Esophagus squamous epithelium (tissue), 4 donors: ENCODE results near the gene KREMEN1.

Source experiments
- POLR2A ChIP-seq, 4 donors: fragments of 450-650 bp; IDR thresholded peaks; one replicate each; pipeline ENCODE4 v1.6.1; 2017; ENCODE audit warnings: antibody characterized with exemption in 4 of 4, mild to moderate bottlenecking in 4 of 4, moderate library complexity in 3 of 4
- TF ChIP-seq, protein P1 (sequence below), 6 experiments: fragments of 450-650 bp in 4 of 6; fragments of 200-600 bp in 2 of 6; sonication (generic) in 2 of 6; IDR thresholded peaks; one replicate each; pipeline ENCODE4 v1.5.1; 2016 to 2019; ENCODE audit warnings: antibody characterized with exemption in 6 of 6, mild to moderate bottlenecking in 4 of 6, moderate library complexity in 4 of 6

DNA sequence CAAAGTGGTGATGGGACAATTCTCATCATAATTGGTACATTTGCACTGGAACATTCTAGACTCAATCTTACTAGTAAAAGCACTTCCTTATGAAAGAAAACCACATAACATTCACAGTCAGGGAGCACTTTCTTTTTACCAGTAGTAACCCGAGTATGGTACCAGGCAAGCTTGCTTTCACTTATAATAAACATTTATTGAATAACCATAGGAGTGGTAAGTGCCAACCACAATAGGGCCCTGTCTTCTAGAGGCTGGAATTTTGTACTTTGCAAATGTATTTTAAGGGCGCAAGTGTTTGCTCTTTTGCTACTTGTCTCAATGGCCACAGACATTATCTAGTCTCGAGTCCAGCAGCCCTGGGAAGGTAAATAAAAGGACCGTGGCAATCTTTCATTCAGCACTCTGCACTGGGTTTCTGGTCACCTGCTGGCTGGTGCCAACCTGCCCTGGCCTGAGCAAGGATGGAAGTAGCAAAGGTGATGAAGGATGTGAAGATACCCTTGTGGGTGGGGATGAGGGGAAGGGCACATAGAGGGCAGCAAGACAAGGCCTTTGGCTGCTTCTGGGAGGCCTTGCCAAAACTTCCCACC, 35.4 kb upstream of the KREMEN1 start:
- TF ChIP-seq, protein P1, sequence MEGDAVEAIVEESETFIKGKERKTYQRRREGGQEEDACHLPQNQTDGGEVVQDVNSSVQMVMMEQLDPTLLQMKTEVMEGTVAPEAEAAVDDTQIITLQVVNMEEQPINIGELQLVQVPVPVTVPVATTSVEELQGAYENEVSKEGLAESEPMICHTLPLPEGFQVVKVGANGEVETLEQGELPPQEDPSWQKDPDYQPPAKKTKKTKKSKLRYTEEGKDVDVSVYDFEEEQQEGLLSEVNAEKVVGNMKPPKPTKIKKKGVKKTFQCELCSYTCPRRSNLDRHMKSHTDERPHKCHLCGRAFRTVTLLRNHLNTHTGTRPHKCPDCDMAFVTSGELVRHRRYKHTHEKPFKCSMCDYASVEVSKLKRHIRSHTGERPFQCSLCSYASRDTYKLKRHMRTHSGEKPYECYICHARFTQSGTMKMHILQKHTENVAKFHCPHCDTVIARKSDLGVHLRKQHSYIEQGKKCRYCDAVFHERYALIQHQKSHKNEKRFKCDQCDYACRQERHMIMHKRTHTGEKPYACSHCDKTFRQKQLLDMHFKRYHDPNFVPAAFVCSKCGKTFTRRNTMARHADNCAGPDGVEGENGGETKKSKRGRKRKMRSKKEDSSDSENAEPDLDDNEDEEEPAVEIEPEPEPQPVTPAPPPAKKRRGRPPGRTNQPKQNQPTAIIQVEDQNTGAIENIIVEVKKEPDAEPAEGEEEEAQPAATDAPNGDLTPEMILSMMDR (IDR thresholded peaks at IDR 0.05), result no peak
- no peak for TF ChIP-seq POLR2A (IDR thresholded peaks at IDR 0.05)
